GM18909 (cell line): ENCODE data around the gene MALRD1.

Experiments used
- ATAC-seq: cut with Tn5 transposase; IDR thresholded peaks from one replicate; pipeline ENCODE4 v1.9.1; 2021; ENCODE audit warnings: mild to moderate bottlenecking; ENCODE audit not compliant: unreplicated experiment, poor library complexity

Gene MALRD1

GRCh38 chr10:19209319-19209718 lies 160.7 kb downstream of the MALRD1 start:
- ATAC-seq = no peak

GRCh38 chr10:19212590-19212989 lies 164.0 kb downstream of the MALRD1 start:
- no peak for ATAC-seq

- ATAC-seq = no peak
Measured at GRCh38 chr10:19221216-19221615, 172.6 kb downstream of the MALRD1 start.

GRCh38 chr10:19226025-19226424 lies 177.4 kb downstream of the MALRD1 start:
- no peak for ATAC-seq

- no peak for ATAC-seq
Measured at GRCh38 chr10:19231034-19231433, 182.4 kb downstream of the MALRD1 start.

- no peak for ATAC-seq
Measured at GRCh38 chr10:19245889-19246752, 197.5 kb downstream of the MALRD1 start.

GRCh38 chr10:19247843-19248242 lies 199.2 kb downstream of the MALRD1 start:
- no peak for ATAC-seq

GRCh38 chr10:19250546-19250945 lies 201.9 kb downstream of the MALRD1 start:
- no peak for ATAC-seq

- no peak for ATAC-seq
Measured at GRCh38 chr10:19252531-19252930, 203.9 kb downstream of the MALRD1 start.

- ATAC-seq = no peak
Measured at GRCh38 chr10:19256331-19256730, 207.7 kb downstream of the MALRD1 start.

GRCh38 chr10:19263262-19263661 lies 214.7 kb downstream of the MALRD1 start:
- no peak for ATAC-seq

- ATAC-seq = no peak
Measured at GRCh38 chr10:19283285-19283684, 234.7 kb downstream of the MALRD1 start.

GRCh38 chr10:19283786-19284185 lies 235.2 kb downstream of the MALRD1 start:
- ATAC-seq = no peak

- ATAC-seq = no peak
Measured at GRCh38 chr10:19290770-19291169, 242.2 kb downstream of the MALRD1 start.

GRCh38 chr10:19294233-19294632 lies 245.6 kb downstream of the MALRD1 start:
- no peak for ATAC-seq

- ATAC-seq = no peak
Measured at GRCh38 chr10:19299645-19300044, 251.0 kb downstream of the MALRD1 start.

GRCh38 chr10:19302117-19302516 lies 253.5 kb downstream of the MALRD1 start:
- no peak for ATAC-seq

- no peak for ATAC-seq
Measured at GRCh38 chr10:19310066-19310465, 261.5 kb downstream of the MALRD1 start.

GRCh38 chr10:19316204-19316870 lies 267.7 kb downstream of the MALRD1 start:
- no peak for ATAC-seq

GRCh38 chr10:19317952-19318351 lies 269.4 kb downstream of the MALRD1 start:
- ATAC-seq = no peak

GRCh38 chr10:19325581-19325980 lies 277.0 kb downstream of the MALRD1 start:
- no peak for ATAC-seq

GRCh38 chr10:19328582-19328981 lies 280.0 kb downstream of the MALRD1 start:
- ATAC-seq = no peak
